Renal pelvis (tissue), 4 donors: Measurements from ENCODE around the gene ZNF532. TPM values are rescaled to one million over a fixed set of nuclear protein-coding genes. Genes with fewer than 3 reads are reported as not detected.
"Not testable (repeated sequence)": the region's sequence is repeated elsewhere in the genome, so short reads cannot be mapped to it uniquely, and the experiment has no call there.

ENCODE experiments used
- DNase-seq: peaks from one replicate; pipeline ENCODE4 v3.0.0-alpha.2; 2013
- polyA plus RNA-seq, 3 donors: library from polyadenylated mRNA; unstranded; fragments of 120-200 nt; gene quantifications; one replicate each; pipeline ENCODE4 v1.2.1, GENCODE V29; 2013; ENCODE audit not compliant: insufficient read length in 3 of 3

The ZNF532 gene
- polyA plus RNA-seq, 3 donors, result 93.7 to 110 (median 97.5) TPM

DNA sequence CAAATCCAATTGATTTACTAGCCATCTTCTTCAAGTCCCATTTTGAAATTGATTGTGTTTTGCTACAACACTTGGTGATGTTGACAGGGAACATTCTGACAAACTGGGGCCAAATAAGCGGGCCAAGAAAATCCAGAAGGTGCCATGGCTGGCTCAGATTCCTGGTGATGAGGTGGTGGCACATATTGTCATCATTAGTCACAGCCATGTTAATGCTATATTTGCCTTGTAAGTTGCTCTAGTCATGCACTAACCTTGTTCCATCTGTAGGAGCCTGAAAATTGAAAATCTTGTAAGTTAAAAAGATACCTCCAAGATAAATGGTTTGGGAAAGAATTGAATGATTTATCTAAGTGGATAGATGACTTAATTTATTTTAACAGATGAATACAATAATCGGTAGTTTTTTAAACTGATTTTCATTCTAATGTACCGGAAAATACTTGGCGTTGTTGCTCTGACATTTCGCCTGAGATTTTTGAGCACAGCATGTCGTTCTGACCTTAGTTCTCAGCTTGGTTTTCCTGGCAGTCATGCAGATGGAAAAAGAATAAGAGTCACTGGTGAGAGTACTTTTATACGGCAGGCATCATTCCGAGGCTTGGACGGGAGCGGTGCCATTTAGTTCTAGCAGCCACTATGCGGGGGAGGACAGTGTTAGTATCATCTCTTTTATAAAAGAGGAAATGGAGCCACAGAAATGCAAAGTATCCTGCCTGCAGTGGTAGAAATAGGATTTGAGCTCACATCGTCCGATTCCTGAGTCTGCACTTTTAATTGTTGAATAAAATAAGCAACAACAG lies 133.9 kb downstream of the ZNF532 start:
- peak; percentile 38 for DNase-seq

GRCh38 chr18:59001166-59001565 lies 136.5 kb downstream of the ZNF532 start:
- DNase-seq, result no peak

DNA sequence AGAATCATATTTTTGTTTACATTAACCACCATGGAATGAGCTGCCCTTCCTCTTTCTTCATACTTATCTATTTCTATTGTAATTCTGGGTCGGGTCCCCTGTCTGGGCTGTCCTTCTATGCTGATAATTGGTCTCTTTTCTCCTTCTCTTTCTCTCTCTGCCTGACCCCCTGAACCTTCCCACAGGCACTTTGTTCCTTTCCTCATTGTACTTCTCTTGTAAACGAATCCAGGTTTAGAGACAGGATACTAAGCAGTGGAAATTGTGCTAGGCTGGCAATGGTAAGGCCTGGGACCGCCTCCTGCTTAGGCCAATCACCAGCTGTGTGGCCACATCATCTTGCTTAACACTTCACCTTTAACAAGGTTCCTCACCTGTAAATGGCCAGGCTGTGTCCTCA lies 137.0 kb downstream of the ZNF532 start:
- no peak for DNase-seq

- DNase-seq, result no peak
Observed at GRCh38 chr18:59002974-59003594, 138.4 kb downstream of the ZNF532 start.

DNA sequence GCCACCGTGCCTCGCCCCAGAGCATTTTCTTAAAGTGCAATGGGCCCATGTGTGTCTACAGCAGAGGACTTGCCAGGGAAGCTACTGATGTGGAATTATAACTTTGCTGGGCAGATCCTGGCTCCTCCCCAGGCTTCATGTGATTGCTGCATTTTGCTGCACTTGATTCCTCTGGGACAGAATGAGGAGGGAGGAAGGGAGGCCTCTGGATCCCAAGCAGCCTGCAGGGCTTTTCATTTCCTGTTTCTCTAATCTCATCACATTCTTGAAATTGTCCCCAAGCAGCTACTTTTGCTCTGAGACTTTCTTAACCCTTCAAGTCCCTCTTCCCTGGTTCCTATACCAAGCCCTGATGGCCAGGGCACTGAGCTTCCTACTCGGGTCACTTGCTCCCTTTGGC lies 140.6 kb downstream of the ZNF532 start:
- DNase-seq, result peak; percentile 70

GRCh38 chr18:59006461-59007067 lies 141.9 kb downstream of the ZNF532 start:
- no peak for DNase-seq

DNA sequence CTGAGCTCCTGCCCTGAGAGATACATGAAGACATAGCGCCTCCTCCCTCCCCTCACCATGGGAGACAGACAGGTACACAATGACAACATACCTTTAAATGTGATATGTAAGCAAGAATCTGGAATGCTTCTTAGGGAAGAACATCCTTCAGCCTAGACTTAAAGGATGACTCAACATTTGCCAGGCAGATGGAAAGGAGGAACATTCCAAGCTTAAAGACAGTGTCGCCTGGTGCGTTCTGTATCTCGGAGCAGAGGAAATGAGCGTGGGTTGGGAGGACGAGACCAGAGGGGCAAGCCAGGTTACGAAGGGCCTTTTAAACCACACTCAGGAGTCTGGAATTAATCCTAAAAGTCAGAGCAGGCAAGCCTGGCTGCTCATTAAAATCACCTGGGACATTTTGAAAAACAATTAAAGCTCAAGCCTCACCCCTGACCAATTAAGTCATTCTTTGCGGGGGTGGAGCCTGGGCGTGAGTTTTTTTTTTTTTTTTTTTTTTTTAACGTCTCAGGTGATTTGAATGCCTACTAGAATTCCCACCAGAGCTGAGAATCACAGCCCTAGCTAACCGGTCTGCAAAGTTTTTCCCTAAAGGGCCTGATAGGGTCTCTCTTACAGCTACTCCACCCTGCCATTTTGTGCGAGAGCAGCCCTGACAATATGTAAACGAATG lies 143.8 kb downstream of the ZNF532 start:
- no peak for DNase-seq

GRCh38 chr18:59009846-59010245 lies 145.2 kb downstream of the ZNF532 start:
- no peak for DNase-seq

DNA sequence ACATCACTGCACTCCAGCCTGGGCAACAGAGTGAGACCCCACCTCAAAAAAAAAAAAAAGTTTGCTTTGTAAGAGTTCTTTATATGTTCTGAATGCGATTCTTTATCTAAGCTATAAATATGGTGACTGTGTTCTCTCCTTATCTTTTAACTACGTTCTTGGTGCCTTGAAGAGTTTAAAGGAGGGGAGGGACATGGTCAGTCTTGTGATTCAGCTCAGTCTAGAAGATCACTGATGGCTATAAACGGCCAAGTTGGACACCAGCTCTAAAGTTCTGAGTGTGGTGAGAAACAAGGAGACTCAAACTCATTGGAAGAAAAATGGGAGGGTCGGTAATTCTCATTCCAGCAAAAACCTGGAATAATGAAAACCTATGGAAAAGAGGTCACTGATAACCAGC lies 146.6 kb downstream of the ZNF532 start:
- DNase-seq, result no peak

- DNase-seq, result no peak
Observed at GRCh38 chr18:59011786-59012185, 147.1 kb downstream of the ZNF532 start.

GRCh38 chr18:59012815-59013705 lies 148.4 kb downstream of the ZNF532 start:
- DNase-seq, result no peak

GRCh38 chr18:59013744-59014143 lies 149.1 kb downstream of the ZNF532 start:
- no peak for DNase-seq

GRCh38 chr18:59015531-59016152 lies 151.0 kb downstream of the ZNF532 start:
- no peak for DNase-seq

GRCh38 chr18:59021500-59021899 lies 156.8 kb downstream of the ZNF532 start:
- DNase-seq, result no peak

DNA sequence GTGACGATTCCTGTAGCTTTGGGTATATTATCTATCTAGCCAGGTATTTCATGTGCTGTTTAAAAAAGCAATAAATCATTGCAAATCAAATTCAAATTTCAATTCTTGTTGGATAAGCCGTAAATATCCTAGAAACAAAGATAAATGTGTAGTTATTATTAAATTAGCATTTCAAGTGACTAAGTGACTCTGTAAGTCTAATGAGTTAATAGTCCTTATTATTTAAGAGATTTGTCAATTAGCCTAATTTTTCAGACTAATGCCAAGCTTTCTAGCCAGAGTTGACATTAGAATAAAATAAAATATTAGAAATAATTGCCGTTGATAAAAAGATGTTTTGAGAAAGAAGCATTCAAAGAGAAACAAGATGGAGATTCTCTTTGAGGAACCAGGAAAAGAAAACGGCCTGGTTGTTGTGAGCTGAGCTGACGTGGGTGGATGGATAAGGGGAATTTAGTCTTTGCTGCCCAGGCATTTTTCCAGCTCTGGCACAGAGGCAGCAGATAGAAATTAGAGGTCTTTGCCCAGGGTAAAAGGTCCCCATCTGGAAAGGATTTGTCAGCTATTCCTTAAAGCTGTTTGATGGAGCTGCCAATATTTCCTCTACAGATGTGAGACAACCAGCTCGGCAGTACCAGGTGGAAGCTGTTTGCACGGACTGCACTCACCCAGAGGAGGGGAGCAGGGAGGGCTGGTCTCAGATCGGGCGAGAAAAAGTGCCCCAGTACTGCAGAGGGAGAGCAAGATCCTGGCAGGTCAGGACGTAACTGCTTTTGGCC lies 157.7 kb downstream of the ZNF532 start:
- no peak for DNase-seq

- DNase-seq, result peak; percentile 54
Observed at GRCh38 chr18:59024829-59025228, 160.2 kb downstream of the ZNF532 start.

- not testable (repeated sequence) for DNase-seq
Observed at GRCh38 chr18:59025532-59025931, 160.9 kb downstream of the ZNF532 start.

DNA sequence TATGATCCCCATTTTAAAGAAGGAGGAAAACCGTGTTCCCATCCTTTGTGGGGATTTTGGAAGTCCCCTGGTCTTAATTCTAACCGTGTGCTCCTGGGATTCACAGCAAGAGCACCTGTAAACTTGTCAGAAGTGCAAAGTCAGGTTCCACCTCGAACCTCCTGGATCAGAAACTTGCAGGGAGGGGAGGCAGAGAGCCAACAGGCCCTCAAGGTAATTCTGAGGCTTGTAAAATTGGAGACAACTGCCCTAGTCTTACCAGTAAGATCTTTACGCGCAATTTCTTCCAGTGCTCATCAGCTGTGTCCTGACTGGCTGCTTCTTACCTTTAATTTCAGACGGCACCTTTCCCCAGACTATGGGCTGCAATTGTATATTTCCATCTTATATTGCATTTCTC lies 161.7 kb downstream of the ZNF532 start:
- no peak for DNase-seq

GRCh38 chr18:59026831-59027410 lies 162.2 kb downstream of the ZNF532 start:
- no peak for DNase-seq
